GM23338 (cell line): ENCODE data around the gene SYNE2. TPM values are rescaled to one million over a fixed set of nuclear protein-coding genes. Genes with fewer than 3 reads are reported as not detected.

Source experiments
- ATAC-seq: fragments of 200-7000 bp; cut with Tn5 transposase; 3 replicates; pipeline ENCODE4 v1.9.1; 2020
- DNase-seq: peaks from one replicate; pipeline ENCODE4 v3.0.0-alpha.2; 2015; ENCODE audit warnings: low spot score
- H2AFZ ChIP-seq: fragments of 200-600 bp; sonication (generic); 2 replicates; pipeline ENCODE4 v1.8.0; 2016; ENCODE audit warnings: antibody characterized with exemption, mild to moderate bottlenecking, moderate library complexity
- H3F3A ChIP-seq: fragments of 200-600 bp; sonication (generic); replicated peaks from 2 replicates; pipeline ENCODE4 v1.8.0; 2017; ENCODE audit warnings: antibody characterized with exemption, mixed run types, low read depth
- H3K27ac ChIP-seq: fragments of 200-600 bp; sonication (generic); 2 replicates; pipeline ENCODE4 v1.6.1; 2016; ENCODE audit warnings: low read depth
- H3K27me3 ChIP-seq: fragments of 200-600 bp; sonication (generic); 2 replicates; pipeline ENCODE4 v1.8.0; 2016; ENCODE audit warnings: mild to moderate bottlenecking, mixed run types, moderate library complexity; ENCODE audit not compliant: insufficient read depth
- H3K36me3 ChIP-seq: fragments of 200-600 bp; sonication (generic); 2 replicates; pipeline ENCODE4 v1.8.0; 2016; ENCODE audit warnings: mild to moderate bottlenecking; ENCODE audit not compliant: insufficient read depth
- H3K4me1 ChIP-seq: fragments of 200-600 bp; sonication (generic); 2 replicates; pipeline ENCODE4 v1.8.0; 2016; ENCODE audit warnings: mild to moderate bottlenecking, moderate library complexity; ENCODE audit not compliant: insufficient read depth
- H3K4me2 ChIP-seq: fragments of 200-600 bp; sonication (generic); 2 replicates; pipeline ENCODE4 v1.7.1; 2017; ENCODE audit warnings: mixed run types
- H3K4me3 ChIP-seq: fragments of 200-600 bp; sonication (generic); 2 replicates; pipeline ENCODE4 v1.6.1; 2016; ENCODE audit warnings: mixed run types
- H3K79me2 ChIP-seq: fragments of 200-600 bp; sonication (generic); replicated peaks from 2 replicates; pipeline ENCODE4 v1.8.0; 2017; ENCODE audit warnings: mild to moderate bottlenecking; ENCODE audit not compliant: insufficient read depth
- H3K9me2 ChIP-seq: fragments of 200-600 bp; sonication (generic); 2 replicates; pipeline ENCODE4 v1.8.0; 2017; ENCODE audit not compliant: insufficient read depth
- H4K20me1 ChIP-seq: fragments of 200-600 bp; sonication (generic); replicated peaks from 2 replicates; pipeline ENCODE4 v1.8.0; 2017; ENCODE audit warnings: mild to moderate bottlenecking; ENCODE audit not compliant: insufficient read depth
- H3K27ac Mint-ChIP-seq: 2 replicates; pipeline ENCODE4 v1.8.0; 2020; ENCODE audit warnings: inconsistent platforms, mild to moderate bottlenecking, moderate library complexity, mixed read lengths
- H3K27me3 Mint-ChIP-seq: 3 replicates; pipeline ENCODE4 v1.8.0; 2022; ENCODE audit warnings: low read depth, mild to moderate bottlenecking, moderate library complexity, mixed read lengths, inconsistent platforms; ENCODE audit not compliant: insufficient read depth, poor library complexity
- H3K36me3 Mint-ChIP-seq: 3 replicates; pipeline ENCODE4 v1.8.0; 2021; ENCODE audit warnings: low read depth, mild to moderate bottlenecking, inconsistent platforms, moderate library complexity, mixed read lengths
- H3K4me1 Mint-ChIP-seq: 3 replicates; pipeline ENCODE4 v1.8.0; 2020; ENCODE audit warnings: mild to moderate bottlenecking, inconsistent platforms, mixed read lengths
- H3K4me3 Mint-ChIP-seq: 3 replicates; pipeline ENCODE4 v1.8.0; 2021; ENCODE audit warnings: moderate library complexity, mild to moderate bottlenecking, inconsistent platforms, mixed read lengths
- H3K9me3 Mint-ChIP-seq: 3 replicates; pipeline ENCODE4 v1.8.0; 2020; ENCODE audit warnings: moderate library complexity, mild to moderate bottlenecking, inconsistent platforms, mixed read lengths
- CREB1 ChIP-seq: fragments of 250-450 bp; sonication (Bioruptor Pico); IDR thresholded peaks from 2 replicates; pipeline ENCODE4 v1.5.0; 2020; ENCODE audit warnings: low read depth, mild to moderate bottlenecking, moderate library complexity
- EZH2phosphoT487 ChIP-seq: fragments of 200-600 bp; sonication (generic); IDR thresholded peaks from one replicate; pipeline ENCODE4 v1.8.1; 2018; ENCODE audit warnings: antibody characterized with exemption; ENCODE audit not compliant: unreplicated experiment
- NANOG ChIP-seq: IDR thresholded peaks from 2 replicates; pipeline ENCODE4 v1.6.1; 2016; ENCODE audit warnings: antibody characterized with exemption, borderline replicate concordance
- POLR2AphosphoS5 ChIP-seq: IDR thresholded peaks from 2 replicates; pipeline ENCODE4 v1.6.1; 2016; ENCODE audit warnings: antibody characterized with exemption, low read depth
- REST ChIP-seq: IDR thresholded peaks from one replicate; pipeline ENCODE4 v1.6.1; 2018; ENCODE audit warnings: antibody characterized with exemption; ENCODE audit not compliant: unreplicated experiment
- STAT1 ChIP-seq: IDR thresholded peaks from one replicate; pipeline ENCODE4 v1.6.1; 2016; ENCODE audit warnings: antibody characterized with exemption; ENCODE audit not compliant: unreplicated experiment
- polyA plus RNA-seq: library from polyadenylated mRNA; unstranded; fragments of >200 nt; fragmentation: Nextera tagmentation; extraction: Ambion mirVana; gene quantifications from 2 replicates; pipeline ENCODE4 v1.2.1, GENCODE V29; 2016
- total RNA-seq: library from RNA; depleted of rRNA; stranded (reverse); fragments of >200 nt; shearing (Covaris generic); gene quantifications from 2 replicates; pipeline ENCODE4 v1.2.3, GENCODE V29; 2014

Gene SYNE2
- total and polyA plus RNA-seq, 2 experiments from 2014 or later = 34.3 to 86.5 TPM

DNA sequence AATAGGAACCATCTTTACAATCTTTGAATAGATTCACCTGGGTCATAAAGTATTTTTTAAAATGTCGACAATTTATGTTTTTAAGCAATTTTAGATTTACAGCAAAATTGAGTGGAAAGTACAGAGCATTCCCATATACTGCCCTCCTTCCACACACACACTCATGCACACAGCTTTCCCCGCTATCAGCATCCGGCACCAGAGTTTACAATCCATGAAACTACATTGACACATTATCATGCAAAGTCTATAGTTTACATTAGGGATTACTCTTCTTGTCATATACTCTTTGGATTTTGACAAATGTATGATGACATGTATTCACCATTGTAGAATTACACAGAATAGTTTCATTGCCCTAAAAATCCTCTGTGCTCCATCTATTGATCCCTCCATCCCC, 9.0 kb upstream of the SYNE2 start (continued):
- no peak for TF ChIP-seq NANOG
- no peak for TF ChIP-seq EZH2phosphoT487
- TF ChIP-seq REST = no peak

DNA sequence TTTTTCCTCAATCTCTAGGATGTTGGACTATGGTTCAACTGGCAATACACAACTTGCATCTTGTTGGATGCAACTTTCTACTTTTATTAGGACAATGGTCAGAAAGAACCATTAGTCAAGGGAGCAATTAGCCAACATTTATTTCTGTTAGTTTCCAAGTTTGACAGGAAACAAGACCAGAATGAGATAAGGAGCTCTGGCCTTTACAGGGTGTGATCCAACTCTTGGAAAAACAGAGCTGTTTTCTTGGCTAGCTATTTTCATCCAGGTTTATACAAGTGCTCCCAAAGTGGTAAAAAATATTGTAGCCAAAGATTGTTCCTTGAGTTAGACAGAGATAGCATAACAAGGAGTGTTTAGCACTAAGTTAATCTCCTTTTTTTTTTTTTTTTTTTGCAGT, 3.9 kb upstream of the SYNE2 start:
- H3K9me3 Mint-ChIP-seq = no peaks in the 10 kb centered on the region
- H3K9me2 ChIP-seq = no peaks in the 10 kb centered on the region
- H3K27ac ChIP-seq = no peak overlapping the region
- DNase-seq = no peak
- H3F3A ChIP-seq = 0 out of 2 replicates have a peak, but pooled peaks cover 3% of the 10 kb centered on the region
- H4K20me1 ChIP-seq = no peaks in the 10 kb centered on the region
- no peak overlapping the region for H3K27ac Mint-ChIP-seq
- H3K4me1 Mint-ChIP-seq = no peaks in the 10 kb centered on the region
- H3K27me3 ChIP-seq = peaks cover 13% of the 10 kb centered on the region
- no peaks in the 10 kb centered on the region for H3K36me3 Mint-ChIP-seq
- no peaks in the 10 kb centered on the region for H3K79me2 ChIP-seq
- peaks cover 4% of the 10 kb centered on the region for H3K27me3 Mint-ChIP-seq
- no peak overlapping the region for H3K4me3 Mint-ChIP-seq
- H3K4me3 ChIP-seq = no peak overlapping the region
- no peak for ATAC-seq
- H3K36me3 ChIP-seq = no peaks in the 10 kb centered on the region
- no peak overlapping the region for H2AFZ ChIP-seq
- no peak overlapping the region for H3K4me2 ChIP-seq
- peaks cover 4% of the 10 kb centered on the region; the same call in 1 of the 2 replicates for H3K4me1 ChIP-seq
- TF ChIP-seq CREB1 = no peak
- no peak for TF ChIP-seq POLR2AphosphoS5
- no peak for TF ChIP-seq NANOG
- no peak for TF ChIP-seq REST
- TF ChIP-seq STAT1 = no peak
